ENCODE measurements around the gene TLR9. TPM values are rescaled to one million over a fixed set of nuclear protein-coding genes. Genes with fewer than 3 reads are reported as not detected.

TLR9 gene
- total RNA-seq, 1 experiment from 2014 or later: not detected

DNA sequence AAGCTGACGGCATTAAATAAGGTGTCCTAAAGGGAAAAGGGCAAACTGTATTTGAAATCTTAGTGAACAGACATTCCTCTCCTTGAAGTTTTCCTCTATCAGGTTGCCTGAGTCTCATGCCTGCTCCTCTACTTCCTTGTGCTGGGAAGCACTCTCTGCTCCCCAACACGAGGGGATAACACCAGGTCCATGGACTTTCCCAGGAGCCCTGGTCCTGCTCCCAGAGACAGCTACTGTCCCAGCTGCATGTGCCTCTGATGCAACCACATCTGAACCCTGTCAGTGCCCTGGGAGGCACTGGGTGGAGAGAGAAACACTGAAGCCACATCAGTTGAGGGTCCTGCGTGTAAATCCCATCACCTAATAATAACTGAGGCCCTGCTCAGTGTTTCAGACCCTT, 7.4 kb downstream of the TLR9 start:
- no peak overlapping the region for H2BK20ac ChIP-seq (ENCODE audit: low read depth, low read length, poor library complexity, severe bottlenecking)
- H3K18ac ChIP-seq (ENCODE audit: insufficient read length, low read depth, low read length): no peak overlapping the region
- no peak overlapping the region for H2AK5ac ChIP-seq (ENCODE audit: insufficient read length, low read length)
- no peaks in the 10 kb centered on the region for H3K9me3 ChIP-seq (ENCODE audit: control insufficient read depth, low read depth, low read length)
- H3K36me3 Mint-ChIP-seq (ENCODE audit: insufficient read depth in 1 of 3, low read depth in 3 of 3): peaks cover 10 to 31% (median 27%) of the 10 kb centered on the region in 3 experiments; a peak in 6 of 7 replicates
- H3K27ac Mint-ChIP-seq: no peak overlapping the region
- no peak overlapping the region for H4K91ac ChIP-seq (ENCODE audit: insufficient read length, low read depth, low read length)
- no peak overlapping the region for H3T11ph ChIP-seq (ENCODE audit: low read length)
- no peak overlapping the region; a peak in 1 of 5 replicates for H3K4me3 Mint-ChIP-seq
- no peak overlapping the region for H2BK120ac ChIP-seq (ENCODE audit: low read depth, low read length, poor library complexity, severe bottlenecking)
- no peak overlapping the region; the same call in 1 of the 2 replicates for H3K14ac ChIP-seq (ENCODE audit: insufficient read depth, low read length)
- peaks cover 4 to 9% of the 10 kb centered on the region in 2 experiments for H3K4me1 Mint-ChIP-seq
- no peak overlapping the region for H2BK5ac ChIP-seq (ENCODE audit: insufficient read length, low read length)
- no peak overlapping the region for H3K27ac ChIP-seq (ENCODE audit: insufficient read length, low read depth, low read length)
- no peaks in the 10 kb centered on the region for H3K9me3 Mint-ChIP-seq
- no peaks in the 10 kb centered on the region; the same call in 1 of the 2 replicates for H3K4me1 ChIP-seq (ENCODE audit: insufficient read depth, low read length)
- H4K8ac ChIP-seq (replicated peaks; ENCODE audit: insufficient read length, low read depth, low read length): no peak overlapping the region
- H3K4me2 ChIP-seq (ENCODE audit: insufficient read depth, insufficient read length, low read length): no peak overlapping the region
- peaks cover 3% of the 10 kb centered on the region for H4K20me1 ChIP-seq (ENCODE audit: control insufficient read depth, insufficient read depth, insufficient read length)
- no peaks in the 10 kb centered on the region for H3K23me2 ChIP-seq (ENCODE audit: insufficient read length, low read depth, low read length, poor library complexity, severe bottlenecking)
- H3K79me2 ChIP-seq (ENCODE audit: insufficient read depth, low read length): no peaks in the 10 kb centered on the region
- H3K79me1 ChIP-seq (ENCODE audit: insufficient read depth, low read depth, low read length, poor library complexity, severe bottlenecking): no peaks in the 10 kb centered on the region
- no peak overlapping the region for H3K4ac ChIP-seq (ENCODE audit: low read depth, low read length)
- H2AFZ ChIP-seq (ENCODE audit: low read length): no peak overlapping the region
- H4K5ac ChIP-seq (ENCODE audit: insufficient read length, low read depth, low read length): no peak overlapping the region
- H3K27me3 ChIP-seq (ENCODE audit: insufficient read depth, low read length): no peaks in the 10 kb centered on the region
- no peak for DNase-seq
- no peak overlapping the region for H2BK15ac ChIP-seq (ENCODE audit: low read depth, low read length)
- no peak overlapping the region for H3K9ac ChIP-seq (ENCODE audit: extremely low read depth, insufficient read length, low read length)
- no peak overlapping the region for H3K23ac ChIP-seq (ENCODE audit: insufficient read length, low read depth, low read length)
- H3K27me3 Mint-ChIP-seq (ENCODE audit: low read depth): no peaks in the 10 kb centered on the region; the same call in 1 of the 2 replicates
- no peak for TF ChIP-seq CTCF (conservative IDR thresholded peaks at IDR 0.05)
- WGBS (ENCODE audit: extremely low coverage, insufficient read length, low lambda C conversion rate): no CpG with 5 or more reads among the region's 3 CpGs
- no peak overlapping the region for H3K56ac ChIP-seq (ENCODE audit: insufficient read length, low read depth, low read length)
- no peak overlapping the region for H2BK12ac ChIP-seq (ENCODE audit: insufficient read length, low read depth, low read length)
